ENCODE measurements around the gene LSM12.

GRCh38 chr17:44014133-44014436 lies 52.4 kb downstream of the LSM12 start:
- TF ChIP-seq, protein P1, sequence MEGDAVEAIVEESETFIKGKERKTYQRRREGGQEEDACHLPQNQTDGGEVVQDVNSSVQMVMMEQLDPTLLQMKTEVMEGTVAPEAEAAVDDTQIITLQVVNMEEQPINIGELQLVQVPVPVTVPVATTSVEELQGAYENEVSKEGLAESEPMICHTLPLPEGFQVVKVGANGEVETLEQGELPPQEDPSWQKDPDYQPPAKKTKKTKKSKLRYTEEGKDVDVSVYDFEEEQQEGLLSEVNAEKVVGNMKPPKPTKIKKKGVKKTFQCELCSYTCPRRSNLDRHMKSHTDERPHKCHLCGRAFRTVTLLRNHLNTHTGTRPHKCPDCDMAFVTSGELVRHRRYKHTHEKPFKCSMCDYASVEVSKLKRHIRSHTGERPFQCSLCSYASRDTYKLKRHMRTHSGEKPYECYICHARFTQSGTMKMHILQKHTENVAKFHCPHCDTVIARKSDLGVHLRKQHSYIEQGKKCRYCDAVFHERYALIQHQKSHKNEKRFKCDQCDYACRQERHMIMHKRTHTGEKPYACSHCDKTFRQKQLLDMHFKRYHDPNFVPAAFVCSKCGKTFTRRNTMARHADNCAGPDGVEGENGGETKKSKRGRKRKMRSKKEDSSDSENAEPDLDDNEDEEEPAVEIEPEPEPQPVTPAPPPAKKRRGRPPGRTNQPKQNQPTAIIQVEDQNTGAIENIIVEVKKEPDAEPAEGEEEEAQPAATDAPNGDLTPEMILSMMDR (IDR thresholded peaks at IDR 0.05 in 4 of 5, conservative IDR thresholded peaks at IDR 0.05 in 1 of 5), result no peak
- no peak for TF ChIP-seq POLR2A (IDR thresholded peaks at IDR 0.05)

Data from gastrocnemius medialis (tissue), 4 donors.